Gastrocnemius medialis (tissue), 4 donors: ENCODE data around the gene MEAF6.

Source experiments
- CTCF ChIP-seq, 5 experiments: fragments of 450-650 bp in 3 of 5; fragments of 200-600 bp in 2 of 5; sonication (generic) in 2 of 5; IDR thresholded peaks in 4 of 5; conservative IDR thresholded peaks in 1 of 5; 1 replicate in 4 of 5; 2 replicates in 1 of 5; pipeline ENCODE4 v1.5.1; 2016 to 2019; ENCODE audit warnings: antibody characterized with exemption in 5 of 5, mild to moderate bottlenecking in 3 of 5, moderate library complexity in 3 of 5
- POLR2A ChIP-seq, 2 donors: fragments of 450-650 bp; IDR thresholded peaks; one replicate each; pipeline ENCODE4 v1.6.1; 2017; ENCODE audit warnings: antibody characterized with exemption in 2 of 2, mild to moderate bottlenecking in 2 of 2, moderate library complexity in 2 of 2

DNA sequence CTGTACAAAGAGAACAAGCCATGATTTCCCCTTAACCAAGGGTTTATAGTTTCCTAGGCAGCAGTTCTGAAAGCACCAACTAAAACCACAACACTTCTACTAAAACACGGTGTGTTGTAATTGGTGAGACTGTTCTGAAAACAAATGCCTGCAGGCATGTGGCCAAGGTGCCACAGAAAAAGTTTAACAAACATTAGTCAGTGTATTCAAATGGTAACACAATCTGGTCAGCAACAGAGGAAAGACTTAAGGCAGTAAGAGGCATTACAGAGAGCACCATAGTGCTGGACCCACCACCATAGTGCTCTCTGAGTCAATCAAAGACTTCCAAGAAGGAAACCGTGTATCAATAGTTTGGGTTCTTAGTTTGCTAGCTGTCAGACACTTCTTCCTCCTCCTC, 22.8 kb upstream of the MEAF6 start:
- TF ChIP-seq CTCF (IDR thresholded peaks at IDR 0.05 in 4 of 5, conservative IDR thresholded peaks at IDR 0.05 in 1 of 5), result no peak
- TF ChIP-seq POLR2A (IDR thresholded peaks at IDR 0.05), result no peak
